NCI-H187 treated with DMSO at 0.1 percent for 48 hours (cell line): Measurements from ENCODE around the gene CRADD.

Experiments used
- DNase-seq: peaks from one replicate; lab custom pipeline; 2025; lab: John Stamatoyannopoulos, UW

The CRADD gene

DNA sequence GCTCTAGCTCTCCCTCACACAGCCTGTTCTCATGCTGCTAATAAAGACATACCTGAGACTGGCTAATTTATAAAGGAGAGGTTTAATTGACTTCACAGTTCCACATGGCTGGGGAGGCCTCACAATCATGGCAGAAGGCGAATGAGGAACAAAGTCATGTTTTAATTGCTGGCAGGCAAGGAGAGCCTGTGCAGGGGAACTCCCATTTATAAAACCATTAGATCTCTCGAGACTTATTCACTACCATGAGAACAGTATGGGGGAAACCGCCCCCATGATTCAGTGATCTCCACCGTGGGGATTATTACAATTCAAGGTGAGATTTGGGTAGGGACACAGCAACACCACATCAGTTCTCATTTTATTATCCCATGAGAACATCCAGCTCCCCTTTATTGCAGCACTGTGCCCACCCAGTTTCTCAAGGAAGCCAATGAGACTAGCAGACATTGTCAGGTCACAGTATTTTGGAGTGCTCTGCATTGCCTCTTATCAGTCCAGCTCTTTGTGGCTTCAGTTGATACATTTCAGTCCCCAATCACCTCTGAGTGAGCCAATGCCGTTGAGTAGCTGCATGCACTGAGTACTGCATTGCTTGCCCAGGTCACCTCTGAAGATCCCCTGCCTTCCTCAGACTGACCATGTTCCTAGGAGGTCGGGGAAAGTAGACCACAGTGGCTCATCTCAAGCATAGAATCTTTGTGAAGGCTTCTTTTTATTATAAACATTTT, 131.2 kb downstream of the CRADD start:
- DNase-seq, result no peak

DNA sequence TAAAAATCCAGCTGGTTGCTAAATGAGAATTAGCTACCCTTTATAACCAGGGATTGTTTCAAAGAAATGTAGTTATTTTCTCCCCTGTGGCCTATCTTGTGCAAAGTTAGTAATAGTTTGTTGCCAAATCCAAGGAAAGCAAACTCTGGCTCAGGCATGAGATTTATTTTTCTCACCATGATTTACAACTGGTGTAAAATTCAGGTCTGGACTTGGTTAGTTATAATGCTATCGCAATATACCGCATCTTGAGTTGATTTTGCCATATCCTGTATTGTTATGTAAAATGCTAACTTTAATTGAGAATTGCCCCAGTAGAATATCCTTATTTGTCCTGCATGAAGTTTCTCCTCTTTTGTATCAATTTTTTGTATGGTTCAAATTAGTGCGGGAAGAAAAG, 135.5 kb downstream of the CRADD start:
- DNase-seq, result no peak

DNA sequence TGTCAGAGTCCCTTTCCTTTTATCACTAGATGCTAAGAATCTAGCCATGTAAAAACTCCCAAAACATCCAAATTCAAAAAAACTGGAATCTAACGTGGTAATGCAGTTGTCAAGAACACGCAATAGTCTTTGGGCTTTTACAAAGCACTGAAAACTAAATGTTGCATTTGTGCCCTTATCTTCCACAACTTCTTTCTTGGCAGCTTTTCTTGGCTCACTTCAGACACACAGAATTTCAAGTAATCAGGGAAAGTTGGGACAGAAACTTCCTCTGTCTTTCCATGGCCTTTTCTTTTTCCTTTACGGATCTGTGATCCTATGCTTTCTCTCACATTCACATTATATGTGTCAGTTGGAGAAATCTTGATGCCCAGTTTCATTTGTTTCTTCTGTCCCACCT, 136.0 kb downstream of the CRADD start:
- no peak for DNase-seq

DNA sequence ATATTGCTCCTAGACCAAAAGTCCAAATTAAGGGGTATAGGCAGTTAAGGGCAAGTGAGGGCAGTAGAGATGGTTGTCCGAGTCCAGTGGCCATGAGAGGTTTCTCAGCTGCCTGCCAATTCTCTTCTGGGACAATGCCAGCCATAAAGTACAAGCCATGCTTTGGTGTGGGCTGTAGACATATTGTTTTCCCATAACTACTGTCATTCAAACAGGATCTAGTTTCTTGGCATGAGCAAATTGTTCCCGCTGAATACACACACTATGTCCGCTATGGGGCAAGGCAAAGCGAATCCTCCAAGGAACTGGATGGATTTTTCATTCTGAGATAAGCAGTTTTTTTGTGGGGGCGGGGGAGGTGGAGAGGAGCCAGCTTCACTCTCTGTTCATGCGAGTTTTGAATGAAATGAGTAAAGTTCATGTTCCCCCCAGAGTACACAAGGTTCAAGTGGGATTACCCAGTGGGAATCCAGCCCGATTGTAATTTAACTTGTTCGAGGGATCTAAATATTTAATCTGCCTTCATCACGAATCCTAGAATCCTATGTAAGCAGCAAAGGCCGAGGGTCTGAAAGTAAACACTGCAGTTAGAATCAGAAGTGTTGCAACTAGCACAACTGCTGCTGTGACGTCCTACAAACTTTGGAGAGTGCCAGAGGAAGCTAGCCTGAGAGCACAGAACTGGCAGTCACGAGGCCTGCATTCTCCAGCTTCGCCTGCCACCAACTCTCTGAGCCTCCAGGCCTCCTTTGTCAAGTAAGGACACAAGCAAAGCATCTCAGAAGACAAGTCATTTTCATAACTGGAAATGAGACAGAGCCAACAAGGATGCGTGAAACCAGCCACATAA, 137.0 kb downstream of the CRADD start:
- no peak for DNase-seq

DNA sequence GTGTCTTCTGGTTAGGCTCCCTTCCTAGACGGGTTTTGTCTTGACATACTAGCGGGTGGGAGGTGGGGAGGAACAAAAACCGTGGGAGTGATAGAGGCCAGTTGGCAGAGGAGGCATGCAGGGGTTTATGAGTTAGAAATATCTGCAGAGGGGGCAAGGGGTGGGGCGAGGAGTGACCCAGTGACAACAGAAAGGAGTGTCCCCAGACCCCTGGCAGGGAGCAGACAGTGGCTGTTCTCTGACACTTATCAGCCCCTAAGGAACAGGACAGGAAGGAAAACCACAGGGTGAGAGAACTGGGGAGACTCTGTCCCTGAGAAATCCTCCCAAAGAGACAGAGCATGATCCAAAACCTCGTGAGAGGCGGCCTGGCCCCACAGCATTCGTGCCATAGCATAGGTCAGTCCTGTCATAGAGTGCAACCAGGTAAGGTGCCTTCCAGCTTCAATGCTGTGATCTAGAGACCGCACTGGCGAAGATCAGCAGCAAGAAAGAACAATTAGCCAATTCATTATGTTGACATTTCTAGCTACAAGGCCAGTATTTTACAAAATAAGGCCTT, 141.4 kb downstream of the CRADD start:
- DNase-seq, result no peak

DNA sequence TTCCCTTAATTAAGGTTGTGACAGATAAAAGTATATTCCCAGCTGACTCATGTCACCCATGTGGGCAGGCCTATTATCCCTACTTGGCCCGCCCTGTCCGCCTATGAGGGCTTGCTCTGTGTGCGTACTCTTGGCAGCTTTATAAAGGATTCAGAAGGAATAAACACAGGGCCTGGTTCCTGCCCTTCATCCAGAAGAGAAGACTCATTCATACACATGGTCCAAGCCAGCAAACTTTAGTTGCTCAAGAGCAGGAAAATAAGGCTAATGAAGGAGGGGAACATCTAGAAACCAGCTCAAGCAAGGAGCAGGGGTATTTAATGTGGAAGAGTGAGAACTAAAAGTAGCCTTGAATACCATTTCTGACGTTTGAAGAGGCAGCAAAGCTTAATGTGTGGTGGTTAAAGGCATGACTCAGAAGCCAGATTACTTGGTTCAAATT, 141.9 kb downstream of the CRADD start:
- no peak for DNase-seq

DNA sequence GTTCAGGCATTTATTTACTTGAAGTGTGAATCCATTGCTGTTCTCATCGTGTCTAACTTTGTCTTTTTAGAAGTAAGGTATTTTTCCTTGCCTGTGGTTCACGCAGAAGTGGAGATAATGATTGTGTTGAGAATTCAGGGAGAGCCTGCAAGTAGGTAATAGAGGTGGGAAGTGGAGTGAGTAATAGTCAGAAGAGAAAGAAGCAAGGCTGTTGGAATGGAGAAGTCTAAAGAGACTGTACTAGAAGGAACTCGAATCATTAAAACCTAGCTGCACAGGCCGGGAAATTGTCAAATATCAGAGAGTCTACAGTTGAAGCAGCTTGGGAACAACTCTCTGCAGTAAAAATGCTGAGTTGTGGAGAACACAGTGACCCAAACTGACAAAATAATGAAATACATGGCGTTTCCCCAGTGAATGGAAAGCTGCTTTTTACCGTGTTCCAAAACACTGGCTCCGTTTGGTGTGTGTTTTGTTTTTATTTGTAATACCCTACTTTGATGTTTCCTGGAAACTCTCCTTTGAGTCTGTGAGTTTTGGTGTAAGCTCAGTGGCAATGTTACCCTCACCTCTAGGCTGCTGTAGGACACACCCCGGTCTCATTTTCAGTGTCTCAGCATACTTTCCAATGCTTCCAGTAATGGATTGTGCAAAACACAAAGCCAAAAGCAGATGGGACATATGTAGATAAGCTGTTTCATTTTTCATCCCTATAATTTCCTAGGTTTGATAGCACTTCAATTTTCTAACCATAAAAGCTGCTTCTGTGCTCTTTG, 146.6 kb downstream of the CRADD start:
- DNase-seq, result no peak

DNA sequence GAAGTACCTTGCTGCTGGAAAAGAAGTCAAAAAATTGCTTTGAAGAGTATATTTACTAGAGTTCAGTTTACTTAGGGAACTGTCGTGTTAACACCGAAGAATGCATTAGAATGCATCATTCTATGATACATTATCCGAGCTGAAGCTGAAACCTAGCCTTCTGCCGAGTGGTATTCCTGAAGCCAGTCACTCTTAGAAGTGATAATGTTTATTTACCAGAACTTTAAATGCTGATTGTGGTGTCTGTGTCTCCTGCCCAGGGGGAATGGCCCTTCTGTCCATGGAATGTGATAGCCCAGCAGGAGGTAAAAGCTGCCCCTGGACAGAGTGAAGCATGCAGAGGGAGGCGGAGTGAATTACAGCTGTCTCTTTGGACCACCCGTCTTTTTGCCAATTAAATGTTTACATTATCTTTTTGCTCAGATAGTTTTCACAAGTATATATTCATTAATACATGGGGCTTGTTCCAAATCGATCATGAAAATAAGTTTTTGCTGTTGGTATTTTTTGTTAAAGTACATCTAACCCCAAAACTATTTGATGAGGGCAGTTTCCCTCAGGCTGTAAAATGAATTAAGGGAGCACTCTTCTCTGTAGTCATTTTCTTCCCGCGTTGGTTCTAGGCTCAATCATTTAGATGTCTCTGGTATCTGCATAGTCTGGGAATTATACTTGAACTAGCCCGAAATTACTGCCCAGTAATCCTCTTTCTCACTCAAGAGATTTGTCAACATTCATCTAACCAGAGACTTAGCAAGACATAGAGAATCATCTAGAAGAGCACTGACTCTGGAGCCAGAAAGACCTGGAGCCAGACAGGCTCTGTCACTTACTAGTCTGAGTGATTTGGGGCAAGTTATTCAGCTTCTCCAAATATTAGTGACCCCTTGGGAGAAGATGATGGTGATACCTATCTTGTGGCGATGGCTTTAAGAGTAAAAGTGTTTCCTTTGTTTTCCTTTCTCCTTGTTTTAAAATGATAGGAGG, 147.6 kb downstream of the CRADD start:
- no peak for DNase-seq

DNA sequence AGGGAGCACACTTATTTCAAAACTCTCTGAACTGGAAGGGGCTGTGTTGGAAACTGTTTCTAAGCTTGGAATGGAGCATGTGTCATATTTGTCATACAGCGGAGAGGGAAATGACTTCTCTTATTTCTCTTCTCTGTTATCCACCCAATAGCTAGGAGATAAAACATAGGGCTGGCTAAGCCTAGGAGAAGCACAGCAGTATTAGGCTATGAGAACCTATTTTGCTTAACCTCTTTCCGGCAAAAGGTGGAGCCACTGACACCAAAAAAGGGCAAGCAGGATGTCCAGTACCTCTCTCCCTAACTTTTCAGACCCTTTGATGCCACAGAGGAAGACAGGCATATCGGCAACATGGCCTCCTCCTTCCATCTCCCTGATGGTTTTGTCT, 148.3 kb downstream of the CRADD start:
- DNase-seq, result no peak

DNA sequence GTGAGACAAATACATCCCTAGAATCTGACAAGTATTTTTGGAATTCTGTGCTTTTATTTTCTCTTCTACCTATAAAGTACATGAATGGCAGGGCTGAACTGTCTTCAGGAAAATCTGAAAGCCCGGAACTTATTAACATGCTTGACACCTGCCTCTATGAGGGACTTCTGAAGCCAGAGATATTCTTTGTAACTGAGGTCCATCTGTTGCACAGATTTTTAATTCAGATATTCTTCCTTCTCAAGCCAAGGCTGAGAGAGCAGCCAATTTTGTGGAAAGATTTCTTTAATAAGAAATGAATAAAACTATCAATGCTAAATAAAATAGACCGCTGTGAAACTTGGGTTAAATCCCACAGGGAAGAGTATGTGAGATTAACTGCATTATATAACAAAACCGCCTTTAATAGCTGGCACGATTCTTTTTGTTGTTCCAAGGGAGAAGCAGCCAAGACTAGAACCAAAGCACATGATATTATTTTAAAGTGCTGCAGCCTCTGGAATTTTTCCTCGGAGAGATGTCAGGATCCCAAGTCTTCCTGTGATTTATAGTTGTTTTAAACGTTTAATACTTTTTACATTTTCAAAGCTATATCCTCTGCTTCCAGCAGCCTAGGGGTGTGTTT, 148.9 kb downstream of the CRADD start:
- no peak for DNase-seq

DNA sequence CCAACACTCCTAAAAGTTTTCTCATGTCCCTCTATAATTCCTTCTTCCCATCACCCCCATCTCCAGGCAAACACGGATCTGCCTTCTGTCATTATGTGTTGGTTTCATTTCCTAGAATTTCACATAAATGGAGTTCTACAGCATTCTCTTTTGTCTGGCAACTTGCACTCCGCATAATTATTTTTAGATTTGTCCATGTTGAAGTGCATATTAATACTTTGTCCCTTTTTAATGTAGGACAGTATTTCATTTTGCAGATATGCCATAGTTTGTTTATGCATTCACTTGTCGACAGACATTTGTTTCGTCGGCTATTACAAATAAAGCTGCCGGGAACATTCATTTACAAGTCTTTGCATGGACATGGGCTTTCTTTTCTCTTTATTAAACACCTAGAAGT, 150.0 kb downstream of the CRADD start:
- no peak for DNase-seq

DNA sequence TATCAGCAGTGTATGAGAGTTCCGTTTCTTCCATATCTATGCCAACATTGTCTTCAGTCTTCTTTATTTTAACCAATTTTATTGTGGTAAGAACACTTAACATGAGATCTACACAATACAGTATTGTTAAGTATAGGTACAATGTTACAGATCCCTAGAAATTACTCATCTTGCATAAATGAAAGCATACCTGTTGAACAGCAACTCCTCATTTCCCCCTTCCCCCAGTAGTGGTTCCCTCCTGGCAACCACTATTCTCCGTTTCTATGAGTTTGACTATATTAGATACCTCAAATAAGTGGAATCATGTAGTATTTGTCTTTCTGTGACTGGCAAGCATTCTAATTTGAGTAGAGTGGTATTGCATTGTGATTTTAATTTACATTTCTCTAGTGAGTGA, 150.5 kb downstream of the CRADD start:
- DNase-seq, result peak; percentile 40

DNA sequence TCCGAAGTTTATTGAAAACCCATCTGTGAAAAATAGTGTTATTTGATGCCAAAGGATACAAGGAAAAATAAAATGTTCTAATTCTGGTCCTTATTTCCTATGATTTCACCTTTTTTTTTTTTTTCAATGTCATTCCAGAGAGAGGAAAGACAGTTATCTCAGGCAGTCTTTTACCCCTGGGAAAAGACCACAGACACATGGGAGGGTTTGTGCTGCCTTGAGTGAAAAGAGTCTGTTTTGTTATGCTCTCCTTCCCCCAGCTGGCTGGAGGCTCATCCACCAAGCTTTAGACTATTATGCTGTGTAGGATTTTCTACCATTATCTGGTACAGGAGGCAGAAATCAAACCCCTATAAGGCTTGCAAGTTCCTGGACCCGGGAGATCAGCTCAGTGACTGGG, 151.8 kb downstream of the CRADD start:
- DNase-seq, result no peak

DNA sequence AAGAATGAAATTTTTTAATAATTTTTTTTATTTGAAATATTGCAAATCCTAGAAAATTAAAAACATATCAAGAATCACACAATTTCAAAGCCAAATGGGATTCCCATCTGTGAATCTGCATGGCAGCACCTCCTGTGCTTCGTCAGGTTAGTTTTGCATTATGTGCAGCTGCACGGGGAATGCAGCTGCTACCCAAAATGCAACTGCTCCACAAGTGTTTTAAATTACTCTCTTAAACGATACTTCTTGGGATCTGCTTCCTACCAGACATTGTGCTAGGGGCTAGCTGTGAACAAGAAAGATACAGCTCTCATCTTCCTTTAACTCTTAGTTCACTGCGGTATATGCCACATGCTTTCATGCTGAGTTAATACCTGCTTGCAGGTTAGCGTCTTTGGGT, 154.2 kb downstream of the CRADD start:
- DNase-seq, result no peak

DNA sequence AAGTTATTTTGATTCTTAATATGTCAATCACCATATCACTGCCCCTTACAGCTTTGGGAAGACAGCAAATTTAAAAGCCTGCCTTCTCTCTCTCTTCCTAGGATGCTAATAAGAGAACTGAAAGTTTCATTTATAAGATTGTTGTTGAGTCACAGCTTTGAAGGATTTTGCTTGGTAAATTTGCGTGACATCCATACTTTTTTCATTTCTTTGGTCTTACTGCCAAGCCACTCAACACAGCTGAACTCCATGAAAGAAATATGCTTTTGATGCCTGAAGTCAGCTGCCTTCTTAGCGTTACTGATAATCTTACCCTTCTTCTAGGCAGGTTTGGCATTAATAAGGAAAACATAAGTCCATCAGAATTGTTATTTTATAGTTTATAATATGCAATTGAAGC, 155.0 kb downstream of the CRADD start:
- no peak for DNase-seq

DNA sequence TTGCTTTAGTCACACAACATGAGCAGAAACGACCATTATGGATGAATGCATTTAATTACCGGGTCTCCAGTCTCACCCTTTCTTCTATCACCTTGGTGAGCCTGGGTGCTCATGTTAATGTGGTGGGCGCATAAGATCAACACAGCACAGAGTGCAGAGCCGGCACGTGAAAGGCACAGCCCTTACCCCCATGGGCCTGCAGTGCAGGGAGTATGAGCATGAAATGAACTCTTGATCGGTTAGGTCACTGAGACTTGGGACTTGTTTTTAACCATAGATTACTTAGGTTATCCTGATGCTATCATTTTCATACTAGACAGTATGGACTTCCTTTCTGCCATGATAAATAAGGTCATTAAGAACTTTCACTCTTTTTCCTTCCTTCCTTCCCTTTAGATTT, 156.8 kb downstream of the CRADD start:
- DNase-seq, result no peak

DNA sequence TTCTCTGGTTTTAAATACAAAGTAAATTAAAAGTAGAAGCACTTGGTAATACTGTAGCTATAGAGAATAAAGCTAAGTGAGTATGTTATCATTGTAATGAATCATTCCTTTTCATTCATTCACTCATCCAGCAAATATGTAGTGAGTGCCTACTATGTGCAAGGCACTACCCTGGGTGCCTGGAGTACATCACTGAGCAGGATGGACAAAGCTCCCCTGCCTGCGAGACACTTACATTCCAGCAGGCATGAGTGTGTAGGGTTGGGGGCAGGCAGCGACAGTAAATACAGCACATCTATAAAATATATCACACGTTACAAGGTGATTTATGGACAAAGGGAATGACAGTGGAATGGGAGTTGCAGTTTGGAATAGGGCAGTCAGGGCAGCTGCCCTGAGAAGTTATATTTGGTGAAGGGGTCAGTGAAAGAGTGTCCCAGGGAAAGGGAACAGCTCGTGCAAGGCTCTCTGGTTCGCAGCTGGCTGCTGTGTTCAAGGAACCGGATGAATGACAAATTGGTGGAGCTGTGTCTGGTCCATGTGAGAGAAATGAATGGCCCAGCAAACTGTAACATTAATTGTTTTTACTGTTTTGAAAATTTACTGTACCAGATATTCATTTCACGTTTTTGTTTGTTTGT, 159.6 kb downstream of the CRADD start:
- no peak for DNase-seq

DNA sequence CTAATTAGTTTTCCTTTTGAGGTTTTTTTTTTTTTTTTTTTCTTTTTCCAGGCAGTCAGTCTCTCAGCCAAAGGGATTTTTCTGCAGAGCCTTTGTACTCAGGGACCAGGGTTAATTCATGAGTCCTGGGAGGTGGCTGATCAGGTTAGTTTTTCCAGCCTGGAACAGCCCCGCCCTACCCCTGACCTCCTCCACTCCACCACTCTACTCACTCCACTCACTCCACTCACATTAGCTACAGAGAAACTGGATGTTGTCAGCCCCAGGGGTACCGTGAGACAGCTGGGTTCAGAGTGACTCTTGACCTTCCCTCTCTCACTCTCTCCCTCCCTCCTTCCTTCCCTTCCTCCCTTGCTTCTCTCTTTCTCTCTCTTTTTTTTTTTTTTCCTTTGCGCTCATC, 161.0 kb downstream of the CRADD start:
- DNase-seq, result no peak

DNA sequence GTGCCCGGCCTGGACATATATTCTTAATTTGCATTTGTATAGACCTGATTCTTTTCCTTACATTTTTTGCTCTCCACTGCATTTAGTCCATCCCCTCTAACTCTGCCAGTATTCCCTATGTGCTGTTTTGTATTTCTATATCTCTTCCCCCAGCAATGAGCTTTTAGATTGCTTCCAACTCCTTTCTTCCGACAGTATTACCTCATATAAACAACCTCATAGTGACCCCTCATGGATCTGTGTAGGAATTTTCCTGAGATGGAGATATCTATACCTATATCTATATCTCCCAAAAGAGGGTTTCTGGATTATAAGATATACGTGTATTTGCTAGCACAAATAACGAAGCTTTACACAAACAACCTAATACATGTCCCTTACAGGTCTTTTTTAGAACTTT, 161.9 kb downstream of the CRADD start:
- DNase-seq, result no peak

DNA sequence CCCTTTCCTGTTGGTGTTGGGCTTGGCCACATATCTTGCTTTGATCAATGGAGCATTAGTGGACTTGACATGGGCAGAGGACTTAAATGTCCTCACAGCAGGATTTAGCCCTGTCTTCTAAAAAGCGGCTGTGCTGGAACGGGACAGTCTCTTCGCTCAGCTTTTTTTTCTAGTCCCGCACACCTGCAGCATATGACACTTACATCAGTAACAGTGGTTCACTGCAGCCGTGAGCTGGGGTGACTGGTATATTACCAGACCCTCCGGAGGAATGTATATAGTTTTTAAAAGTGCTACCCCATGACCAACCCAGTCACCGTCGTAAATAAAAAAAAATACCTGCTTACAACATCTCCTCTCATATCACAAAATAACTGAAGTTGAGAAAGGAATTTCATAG, 164.5 kb downstream of the CRADD start:
- DNase-seq, result no peak
